HepG2 (cell line): Measurements from ENCODE around the gene ITGB3. TPM values are rescaled to one million over a fixed set of nuclear protein-coding genes. Genes with fewer than 3 reads are reported as not detected.

Experiments used
- ATAC-seq: fragments of 200-7000 bp; cut with Tn5 transposase; 3 replicates; pipeline ENCODE4 v1.9.1; 2020; ENCODE audit warnings: mild to moderate bottlenecking, moderate library complexity
- BruUV-seq: library from RNA; stranded (reverse); fragments of 400-500 nt; replicated peaks from 2 replicates; lab custom pipeline; 2021; lab: Mats Ljungman, UMichigan
- CTCF ChIA-PET: fragments of 300-600 bp; formaldehyde crosslinking; extraction: SDS; loops from one replicate; lab custom pipeline; 2021; ENCODE audit warnings: low total read pairs, inconsistent platforms, low intra/inter-chr PET ratio; lab: Yijun Ruan, JAX
- POLR2A ChIA-PET: fragments of 350-600 bp; sonication (Branson Sonifier 250); formaldehyde crosslinking; loops from one replicate; lab custom pipeline; 2020; ENCODE audit warnings: antibody characterized with exemption, inconsistent platforms; lab: Yijun Ruan, JAX
- DNase-seq: peaks from one replicate; pipeline ENCODE4 v3.0.0-alpha.2; 2015; ENCODE audit warnings: low spot score
- FAIRE-seq: peaks from 3 replicates; lab custom pipeline; 2011; peaks lifted over from hg19 to GRCh38; lab: Jason Lieb, UNC
- H2AFZ ChIP-seq: one replicate; pipeline ENCODE4 v1.6.1; 2011; ENCODE audit warnings: low read length, inconsistent platforms
- H3K27ac ChIP-seq: fragments of 300-600 bp; 3 replicates; pipeline ENCODE4 v1.8.0; 2011; ENCODE audit warnings: mixed run types, mild to moderate bottlenecking, mixed read lengths, low read length, inconsistent platforms; ENCODE audit not compliant: insufficient read depth; ENCODE audit errors: extremely low read length
- H3K27me3 ChIP-seq, 2 experiments: fragments of 200-600 bp in 1 of 2; 2 replicates in 1 of 2; 3 replicates in 1 of 2; pipeline versions ENCODE4 v1.6.0 to v1.8.0; 2011; ENCODE audit warnings: low read length in 2 of 2, mild to moderate bottlenecking in 2 of 2, moderate library complexity in 2 of 2, inconsistent platforms in 1 of 2; ENCODE audit not compliant: insufficient read depth in 2 of 2, control insufficient read depth in 1 of 2
- H3K36me3 ChIP-seq, 2 experiments: fragments of 200-600 bp in 1 of 2; replicated peaks in 1 of 2; 2 replicates in 1 of 2; 3 replicates in 1 of 2; pipeline versions ENCODE4 v1.5.1 to v1.8.0; 2011; ENCODE audit warnings: low read length in 2 of 2, inconsistent platforms in 1 of 2; ENCODE audit not compliant: insufficient read depth in 2 of 2, control insufficient read depth in 1 of 2
- H3K4me1 ChIP-seq: 2 replicates; pipeline ENCODE4 v1.5.1; 2012; ENCODE audit warnings: low read length, inconsistent platforms; ENCODE audit not compliant: insufficient read depth
- H3K4me2 ChIP-seq: 2 replicates; pipeline ENCODE4 v1.6.0; 2011; ENCODE audit warnings: low read depth, low read length, inconsistent platforms
- H3K4me3 ChIP-seq, 3 experiments: fragments of 200-600 bp in 1 of 3; sonication (generic), shearing (Covaris generic) in 1 of 3; replicated peaks in 1 of 3; 2 replicates each; pipeline ENCODE4 v1.5.1; 2011 to 2016; ENCODE audit warnings: low read length in 3 of 3, inconsistent platforms in 2 of 3, low read depth in 2 of 3, mild to moderate bottlenecking in 2 of 3, control low read depth in 1 of 3, mixed read lengths in 1 of 3; ENCODE audit not compliant: insufficient read depth in 1 of 3
- H3K79me2 ChIP-seq: one replicate; pipeline ENCODE4 v1.6.1; 2011; ENCODE audit warnings: low read length, inconsistent platforms; ENCODE audit not compliant: insufficient read depth
- H3K9ac ChIP-seq: 2 replicates; pipeline ENCODE4 v1.6.0; 2011; ENCODE audit warnings: mild to moderate bottlenecking, low read depth, low read length, inconsistent platforms; ENCODE audit not compliant: insufficient read depth
- H3K9me3 ChIP-seq: 2 replicates; pipeline ENCODE4 v1.5.1; 2012; ENCODE audit warnings: mild to moderate bottlenecking, low read length
- H4K20me1 ChIP-seq: 2 replicates; pipeline ENCODE4 v1.6.0; 2011; ENCODE audit warnings: inconsistent platforms, mild to moderate bottlenecking, low read length, moderate library complexity; ENCODE audit not compliant: insufficient read depth
- AKAP8 ChIP-seq: sonication (generic); formaldehyde crosslinking; IDR thresholded peaks from 2 replicates; pipeline ENCODE4 v1.5.1; 2020; ENCODE audit warnings: mild to moderate bottlenecking, missing genetic modification reagents
- HOMEZ ChIP-seq: IDR thresholded peaks from 2 replicates; pipeline ENCODE4 v1.6.1; 2016; ENCODE audit warnings: low read depth
- MED13 ChIP-seq: sonication (generic); formaldehyde crosslinking; IDR thresholded peaks from 2 replicates; pipeline ENCODE4 v1.5.0; 2020; ENCODE audit warnings: missing genetic modification reagents
- SRF ChIP-seq: IDR thresholded peaks from 2 replicates; pipeline ENCODE4 v1.6.1; 2011; ENCODE audit warnings: mild to moderate bottlenecking, low read depth, low read length, moderate library complexity
- SSRP1 ChIP-seq: IDR thresholded peaks from 2 replicates; pipeline ENCODE4 v1.6.1; 2016; ENCODE audit warnings: control low read depth
- ZKSCAN8 ChIP-seq: IDR thresholded peaks from 2 replicates; pipeline ENCODE4 v1.6.1; 2016; ENCODE audit warnings: borderline replicate concordance, missing genetic modification reagents, missing compliant biosample characterization
- ZNF225 ChIP-seq: sonication (generic); formaldehyde crosslinking; IDR thresholded peaks from 2 replicates; pipeline ENCODE4 v1.4.0; 2020; ENCODE audit warnings: mild to moderate bottlenecking, missing genetic modification reagents
- ZNF281 ChIP-seq: sonication (generic); formaldehyde crosslinking; IDR thresholded peaks from 2 replicates; pipeline ENCODE4 v1.4.0; 2020; ENCODE audit warnings: missing genetic modification reagents, borderline replicate concordance
- ZNF317 ChIP-seq: sonication (generic); formaldehyde crosslinking; IDR thresholded peaks from 2 replicates; pipeline ENCODE4 v1.5.0; 2020; ENCODE audit warnings: mild to moderate bottlenecking, missing genetic modification reagents
- WGBS: methylation state at CpG from one replicate; pipeline ENCODE4 v1.1.6; 2017; ENCODE audit warnings: low lambda C conversion rate; 5-methylcytosine and 5-hydroxymethylcytosine counted together
- in situ Hi-C: cut with HindIII; loops from 2 replicates; pipeline ENCODE4 v1.10.0; 2017; ENCODE audit warnings: low pct_unique_long_range_greater_than_20kb; ENCODE audit not compliant: extremely low pct_ligation_motif_present
- intact Hi-C: fragments of 100-400 bp; cut with micrococcal nuclease; formaldehyde crosslinking; loops from one replicate; pipeline ENCODE4 v1.10.0; 2022; ENCODE audit not compliant: unreplicated experiment
- polyA plus RNA-seq, 8 experiments: library from polyadenylated mRNA; depleted of rRNA in 3 of 8; stranded (reverse) in 7 of 8; unstranded in 1 of 8; fragments of >200 nt; fragmentation: Illumina TruSeq in 4 of 8; extraction: Trizol in 4 of 8; gene quantifications; 2 replicates each; pipeline versions ENCODE4 v1.2.1 to v1.2.3, GENCODE V29; 2011 to 2016; ENCODE audit warnings: low read depth in 4 of 8, missing spikeins in 1 of 8, mixed read lengths in 1 of 8; ENCODE audit not compliant: insufficient read depth in 1 of 8
- total RNA-seq, 5 experiments: library from RNA; depleted of rRNA; stranded (reverse); fragments of >200 nt; fragmentation: Illumina TruSeq; extraction: Trizol; gene quantifications; 2 replicates each; pipeline ENCODE4 v1.2.3, GENCODE V29; 2016; ENCODE audit warnings: low read depth in 1 of 5

ITGB3 gene
- total and polyA plus RNA-seq, 2 of the 13 experiments (the other 11 are each of a cell fraction or from before 2014, with no cell fraction given), result 0.09 to 0.31 TPM

- no peak for FAIRE-seq
- POLR2A ChIA-PET, result no interaction called here
- WGBS, result 9% methylated on average over 13 of the region's 13 CpGs
- Histone ChIP-seq H3K4me2 (peak overlapping the region; percentile 46), H3K36me3 (no peaks in the 10 kb centered on the region), H3K4me3 (peak overlapping the region in 1 of 3 experiments; percentile 46; a peak in 1 of 6 replicates), H3K9me3 (no peaks in the 10 kb centered on the region), H3K9ac (no peak overlapping the region; the same call in 1 of the 2 replicates), H2AFZ (no peak overlapping the region), H3K27me3 (peaks cover 0 to 17% of the 10 kb centered on the region in 2 experiments; a peak in 3 of 5 replicates), H3K79me2 (no peaks in the 10 kb centered on the region), H3K27ac (no peak overlapping the region), H4K20me1 (no peaks in the 10 kb centered on the region), H3K4me1 (peaks cover 23% of the 10 kb centered on the region)
- DNase-seq, result no peak
- in situ Hi-C loops, result no loop called here
- intact Hi-C loops, result no loop called here
- TF ChIP-seq ZNF225, result no peak
- no peak for TF ChIP-seq SSRP1
- TF ChIP-seq MED13, result no peak
- TF ChIP-seq ZNF317 (CRISPR knock-in tag), result no peak
- peak; percentile 76 for TF ChIP-seq SRF
- no peak for TF ChIP-seq AKAP8 (CRISPR knock-in tag)
- TF ChIP-seq ZNF281, result peak; percentile 82; the same call in 1 of the 2 replicates
- no peak for TF ChIP-seq HOMEZ (CRISPR knock-in tag)
- TF ChIP-seq ZKSCAN8 (CRISPR knock-in tag), result no peak
- no TSS peak for BruUV-seq
- CTCF ChIA-PET, result no interaction called here
- peak; percentile 62 for ATAC-seq
Measured at GRCh38 chr17:47275245-47275984, 21.8 kb downstream of the ITGB3 start.
